ENCODE results near the gene PCNT.

DNA sequence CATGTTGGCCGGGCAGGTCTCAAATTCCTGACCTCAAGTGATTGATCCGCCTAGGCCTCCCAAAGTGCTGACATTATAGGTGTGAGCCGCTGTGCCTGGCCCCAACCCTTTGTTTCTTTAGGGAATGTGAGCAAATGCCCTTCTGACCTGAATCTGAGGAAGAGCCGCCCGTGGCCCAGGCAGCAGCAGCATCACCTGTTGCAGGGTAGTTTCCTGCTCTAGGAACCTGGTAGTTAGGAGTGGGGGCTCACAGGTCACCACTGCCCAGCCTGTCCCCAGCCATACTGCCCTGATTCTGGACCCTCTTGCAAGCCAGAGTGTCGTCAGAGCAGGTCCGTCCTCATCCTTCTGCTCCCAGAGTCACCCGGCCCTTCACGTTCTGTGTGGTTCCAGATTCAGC lies 24.8 kb upstream of the PCNT start:
- TF ChIP-seq STAT3 (IDR thresholded peaks at IDR 0.05; ENCODE audit: low read depth, low read length) (no peak), SRF (IDR thresholded peaks at IDR 0.05; ENCODE audit: low read depth in 2 of 2, low read length in 2 of 2) (no peak), BRCA1 (IDR thresholded peaks at IDR 0.05; ENCODE audit: low read depth, low read length) (no peak), SMC3 (IDR thresholded peaks at IDR 0.05; ENCODE audit: borderline replicate concordance, low read length) (no peak), SUPT20H (IDR thresholded peaks at IDR 0.05; ENCODE audit: borderline replicate concordance, control insufficient read depth, low read depth, low read length) (no peak)
- TF ChIP-seq, protein P1, sequence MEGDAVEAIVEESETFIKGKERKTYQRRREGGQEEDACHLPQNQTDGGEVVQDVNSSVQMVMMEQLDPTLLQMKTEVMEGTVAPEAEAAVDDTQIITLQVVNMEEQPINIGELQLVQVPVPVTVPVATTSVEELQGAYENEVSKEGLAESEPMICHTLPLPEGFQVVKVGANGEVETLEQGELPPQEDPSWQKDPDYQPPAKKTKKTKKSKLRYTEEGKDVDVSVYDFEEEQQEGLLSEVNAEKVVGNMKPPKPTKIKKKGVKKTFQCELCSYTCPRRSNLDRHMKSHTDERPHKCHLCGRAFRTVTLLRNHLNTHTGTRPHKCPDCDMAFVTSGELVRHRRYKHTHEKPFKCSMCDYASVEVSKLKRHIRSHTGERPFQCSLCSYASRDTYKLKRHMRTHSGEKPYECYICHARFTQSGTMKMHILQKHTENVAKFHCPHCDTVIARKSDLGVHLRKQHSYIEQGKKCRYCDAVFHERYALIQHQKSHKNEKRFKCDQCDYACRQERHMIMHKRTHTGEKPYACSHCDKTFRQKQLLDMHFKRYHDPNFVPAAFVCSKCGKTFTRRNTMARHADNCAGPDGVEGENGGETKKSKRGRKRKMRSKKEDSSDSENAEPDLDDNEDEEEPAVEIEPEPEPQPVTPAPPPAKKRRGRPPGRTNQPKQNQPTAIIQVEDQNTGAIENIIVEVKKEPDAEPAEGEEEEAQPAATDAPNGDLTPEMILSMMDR (IDR thresholded peaks at IDR 0.05 in 2 of 3, conservative IDR thresholded peaks at IDR 0.05 in 1 of 3; ENCODE audit: control insufficient read depth in 2 of 3, extremely low read depth in 1 of 3, insufficient read depth in 1 of 3, low read depth in 3 of 3, low read length in 3 of 3) = no peak
- TF ChIP-seq, protein P2, sequence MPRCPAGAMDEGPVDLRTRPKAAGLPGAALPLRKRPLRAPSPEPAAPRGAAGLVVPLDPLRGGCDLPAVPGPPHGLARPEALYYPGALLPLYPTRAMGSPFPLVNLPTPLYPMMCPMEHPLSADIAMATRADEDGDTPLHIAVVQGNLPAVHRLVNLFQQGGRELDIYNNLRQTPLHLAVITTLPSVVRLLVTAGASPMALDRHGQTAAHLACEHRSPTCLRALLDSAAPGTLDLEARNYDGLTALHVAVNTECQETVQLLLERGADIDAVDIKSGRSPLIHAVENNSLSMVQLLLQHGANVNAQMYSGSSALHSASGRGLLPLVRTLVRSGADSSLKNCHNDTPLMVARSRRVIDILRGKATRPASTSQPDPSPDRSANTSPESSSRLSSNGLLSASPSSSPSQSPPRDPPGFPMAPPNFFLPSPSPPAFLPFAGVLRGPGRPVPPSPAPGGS (IDR thresholded peaks at IDR 0.05; ENCODE audit: borderline replicate concordance, insufficient read depth, low read depth, low read length, poor library complexity, severe bottlenecking) = no peak
